Measurements from ENCODE around the gene TMEM45A.
"Not testable (repeated sequence)": the region's sequence is repeated elsewhere in the genome, so short reads cannot be mapped to it uniquely, and the experiment has no call there.

Gene TMEM45A

GRCh38 chr3:100562224-100562857 lies 69.9 kb downstream of the TMEM45A start:
- no peaks in the 10 kb centered on the region for H3K9me3 Mint-ChIP-seq
- peaks cover 9% of the 10 kb centered on the region for H3K27me3 Mint-ChIP-seq
- H3K36me3 Mint-ChIP-seq (ENCODE audit: low read depth): no peaks in the 10 kb centered on the region
- peaks cover 7% of the 10 kb centered on the region for H3K4me1 Mint-ChIP-seq (ENCODE audit: low read depth)
- no peak overlapping the region for H3K27ac Mint-ChIP-seq
- no peak overlapping the region for H3K4me3 Mint-ChIP-seq

- Mint-ChIP-seq H3K4me3 (no peak overlapping the region), H3K4me1 (ENCODE audit: low read depth) (peaks cover 7% of the 10 kb centered on the region), H3K36me3 (ENCODE audit: low read depth) (no peaks in the 10 kb centered on the region), H3K27me3 (peaks cover 5% of the 10 kb centered on the region), H3K27ac (no peak overlapping the region), H3K9me3 (no peaks in the 10 kb centered on the region)
Measured at GRCh38 chr3:100563228-100563627, 70.8 kb downstream of the TMEM45A start.

- H3K27ac Mint-ChIP-seq: no peak overlapping the region
- peaks cover 7% of the 10 kb centered on the region for H3K4me1 Mint-ChIP-seq (ENCODE audit: low read depth)
- H3K4me3 Mint-ChIP-seq: no peak overlapping the region
- no peaks in the 10 kb centered on the region for H3K9me3 Mint-ChIP-seq
- peaks cover 5% of the 10 kb centered on the region for H3K27me3 Mint-ChIP-seq
- no peaks in the 10 kb centered on the region for H3K36me3 Mint-ChIP-seq (ENCODE audit: low read depth)
Measured at GRCh38 chr3:100563652-100564211, 71.3 kb downstream of the TMEM45A start.

- Mint-ChIP-seq H3K9me3 (no peaks in the 10 kb centered on the region), H3K27ac (no peak overlapping the region), H3K27me3 (peaks cover 4% of the 10 kb centered on the region), H3K4me3 (no peak overlapping the region), H3K4me1 (ENCODE audit: low read depth) (no peaks in the 10 kb centered on the region), H3K36me3 (ENCODE audit: low read depth) (no peaks in the 10 kb centered on the region)
Measured at GRCh38 chr3:100570811-100571210, 78.4 kb downstream of the TMEM45A start.

- Mint-ChIP-seq H3K27ac (no peak overlapping the region), H3K4me1 (ENCODE audit: low read depth) (no peaks in the 10 kb centered on the region), H3K27me3 (peaks cover 4% of the 10 kb centered on the region), H3K9me3 (no peaks in the 10 kb centered on the region), H3K4me3 (no peak overlapping the region), H3K36me3 (ENCODE audit: low read depth) (no peaks in the 10 kb centered on the region)
Measured at GRCh38 chr3:100574536-100574935, 82.1 kb downstream of the TMEM45A start.

- no peaks in the 10 kb centered on the region for H3K4me1 Mint-ChIP-seq (ENCODE audit: low read depth)
- H3K4me3 Mint-ChIP-seq: no peak overlapping the region
- H3K9me3 Mint-ChIP-seq: no peaks in the 10 kb centered on the region
- H3K36me3 Mint-ChIP-seq (ENCODE audit: low read depth): no peaks in the 10 kb centered on the region
- H3K27ac Mint-ChIP-seq: no peak overlapping the region
- peaks cover 4% of the 10 kb centered on the region for H3K27me3 Mint-ChIP-seq
Measured at GRCh38 chr3:100575704-100576103, 83.3 kb downstream of the TMEM45A start.

GRCh38 chr3:100577382-100578008 lies 85.1 kb downstream of the TMEM45A start:
- H3K27me3 Mint-ChIP-seq: peaks cover 4% of the 10 kb centered on the region
- no peaks in the 10 kb centered on the region for H3K36me3 Mint-ChIP-seq (ENCODE audit: low read depth)
- no peaks in the 10 kb centered on the region for H3K4me1 Mint-ChIP-seq (ENCODE audit: low read depth)
- H3K9me3 Mint-ChIP-seq: no peaks in the 10 kb centered on the region
- no peak overlapping the region for H3K4me3 Mint-ChIP-seq
- H3K27ac Mint-ChIP-seq: no peak overlapping the region

- H3K4me3 Mint-ChIP-seq: no peak overlapping the region
- no peaks in the 10 kb centered on the region for H3K9me3 Mint-ChIP-seq
- H3K36me3 Mint-ChIP-seq (ENCODE audit: low read depth): no peaks in the 10 kb centered on the region
- peaks cover 4% of the 10 kb centered on the region for H3K27me3 Mint-ChIP-seq
- no peak overlapping the region for H3K27ac Mint-ChIP-seq
- no peaks in the 10 kb centered on the region for H3K4me1 Mint-ChIP-seq (ENCODE audit: low read depth)
Measured at GRCh38 chr3:100578646-100579045, 86.2 kb downstream of the TMEM45A start.

- no peaks in the 10 kb centered on the region for H3K4me1 Mint-ChIP-seq (ENCODE audit: low read depth)
- no peaks in the 10 kb centered on the region for H3K36me3 Mint-ChIP-seq (ENCODE audit: low read depth)
- H3K27ac Mint-ChIP-seq: no peak overlapping the region
- no peak overlapping the region for H3K4me3 Mint-ChIP-seq
- no peaks in the 10 kb centered on the region for H3K9me3 Mint-ChIP-seq
- H3K27me3 Mint-ChIP-seq: no peaks in the 10 kb centered on the region
Measured at GRCh38 chr3:100580147-100580546, 87.7 kb downstream of the TMEM45A start.

- Mint-ChIP-seq H3K4me3 (no peak overlapping the region), H3K36me3 (ENCODE audit: low read depth) (no peaks in the 10 kb centered on the region), H3K27me3 (no peaks in the 10 kb centered on the region), H3K27ac (no peak overlapping the region), H3K9me3 (no peaks in the 10 kb centered on the region), H3K4me1 (ENCODE audit: low read depth) (no peaks in the 10 kb centered on the region)
Measured at GRCh38 chr3:100581650-100582049, 89.2 kb downstream of the TMEM45A start.

- not testable (repeated sequence) for H3K9me3 Mint-ChIP-seq; H3K27ac Mint-ChIP-seq; H3K27me3 Mint-ChIP-seq; H3K4me1 Mint-ChIP-seq (ENCODE audit: low read depth); H3K4me3 Mint-ChIP-seq; H3K36me3 Mint-ChIP-seq (ENCODE audit: low read depth)
Measured at GRCh38 chr3:100582157-100582556, 89.7 kb downstream of the TMEM45A start.

GRCh38 chr3:100584101-100584660 lies 91.8 kb downstream of the TMEM45A start:
- Mint-ChIP-seq H3K36me3 (ENCODE audit: low read depth) (no peaks in the 10 kb centered on the region), H3K4me3 (no peak overlapping the region), H3K27ac (no peak overlapping the region), H3K27me3 (no peaks in the 10 kb centered on the region), H3K9me3 (no peaks in the 10 kb centered on the region), H3K4me1 (ENCODE audit: low read depth) (no peaks in the 10 kb centered on the region)

GRCh38 chr3:100586832-100587231 lies 94.4 kb downstream of the TMEM45A start:
- H3K4me3 Mint-ChIP-seq: no peak overlapping the region
- H3K4me1 Mint-ChIP-seq (ENCODE audit: low read depth): peaks cover 6% of the 10 kb centered on the region
- no peak overlapping the region for H3K27ac Mint-ChIP-seq
- no peaks in the 10 kb centered on the region for H3K9me3 Mint-ChIP-seq
- H3K36me3 Mint-ChIP-seq (ENCODE audit: low read depth): no peaks in the 10 kb centered on the region
- no peaks in the 10 kb centered on the region for H3K27me3 Mint-ChIP-seq

GRCh38 chr3:100588251-100588650 lies 95.8 kb downstream of the TMEM45A start:
- no peaks in the 10 kb centered on the region for H3K9me3 Mint-ChIP-seq
- no peak overlapping the region for H3K27ac Mint-ChIP-seq
- peaks cover 6% of the 10 kb centered on the region for H3K4me1 Mint-ChIP-seq (ENCODE audit: low read depth)
- H3K4me3 Mint-ChIP-seq: no peak overlapping the region
- H3K36me3 Mint-ChIP-seq (ENCODE audit: low read depth): no peaks in the 10 kb centered on the region
- H3K27me3 Mint-ChIP-seq: no peaks in the 10 kb centered on the region

- no peak overlapping the region for H3K27ac Mint-ChIP-seq
- peaks cover 6% of the 10 kb centered on the region for H3K4me1 Mint-ChIP-seq (ENCODE audit: low read depth)
- no peaks in the 10 kb centered on the region for H3K9me3 Mint-ChIP-seq
- no peak overlapping the region for H3K4me3 Mint-ChIP-seq
- H3K36me3 Mint-ChIP-seq (ENCODE audit: low read depth): no peaks in the 10 kb centered on the region
- no peaks in the 10 kb centered on the region for H3K27me3 Mint-ChIP-seq
Measured at GRCh38 chr3:100590114-100590839, 97.9 kb downstream of the TMEM45A start.
